Measurements from ENCODE around the gene C5AR2. TPM values are rescaled to one million over a fixed set of nuclear protein-coding genes. Genes with fewer than 3 reads are reported as not detected.

Gene C5AR2
- total RNA-seq, 3 donors from 2014 or later (not counting 1 experiment from before 2014, with no cell fraction given), result 4.3 to 15.5 (median 8.3) TPM

DNA sequence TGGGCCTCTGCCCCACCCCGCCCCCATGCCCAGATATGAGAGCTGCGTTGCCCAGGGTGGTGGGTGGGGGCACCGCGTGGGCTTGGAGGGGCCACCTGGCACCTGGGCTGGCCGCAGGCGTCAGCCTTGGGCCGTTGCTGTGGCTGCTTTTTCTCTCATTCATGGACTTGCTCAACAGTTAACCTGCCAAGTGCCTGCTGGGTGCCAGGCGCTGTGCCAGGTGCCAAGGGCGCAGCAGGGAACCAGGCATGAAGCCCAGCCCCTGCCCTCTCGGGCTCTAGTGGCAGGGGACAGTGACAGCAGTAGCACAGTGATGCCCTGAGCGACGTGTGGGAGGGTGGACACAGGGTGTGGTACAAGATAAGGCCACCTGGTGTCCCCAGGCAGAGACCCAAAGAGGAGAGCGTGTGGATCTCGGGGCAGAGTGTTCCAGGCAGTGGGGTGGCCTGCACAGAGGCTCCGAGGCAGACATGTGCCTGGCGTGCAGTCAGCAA is 45.3 kb downstream of the C5AR2 start:
- peaks cover 16 to 30% of the 10 kb centered on the region in 2 donors for H3K4me1 Mint-ChIP-seq
- WGBS (ENCODE audit: insufficient coverage), result 97% methylated on average over 16 of the region's 16 CpGs
- H3K36me3 Mint-ChIP-seq, result no peaks in the 10 kb centered on the region
- Histone ChIP-seq H3K4me1 (ENCODE audit: control insufficient read depth, insufficient read depth, low read length) (peaks cover 26% of the 10 kb centered on the region), H3K4me3 (ENCODE audit: low read length) (no peak overlapping the region), H3K27ac (ENCODE audit: low read length) (no peak overlapping the region), H3K36me3 (ENCODE audit: control insufficient read depth, insufficient read depth, low read length) (peaks cover 59% of the 10 kb centered on the region), H3K9me3 (ENCODE audit: control insufficient read depth, insufficient read depth, low read length) (no peaks in the 10 kb centered on the region), H3K27me3 (ENCODE audit: control insufficient read depth, insufficient read depth, low read length) (no peaks in the 10 kb centered on the region)
- H3K27me3 Mint-ChIP-seq (ENCODE audit: low read depth in 2 of 2), result no peaks in the 10 kb centered on the region
- H3K4me3 Mint-ChIP-seq, result no peak overlapping the region
- intact Hi-C loops (cut with micrococcal nuclease), result no loop called here
- H3K27ac Mint-ChIP-seq, result no peak overlapping the region
- no peak for TF ChIP-seq CTCF (IDR thresholded peaks at IDR 0.05)
- ATAC-seq, result no peak
- no peaks in the 10 kb centered on the region for H3K9me3 Mint-ChIP-seq
- no peak for DNase-seq

- Histone ChIP-seq H3K4me1 (ENCODE audit: control insufficient read depth, insufficient read depth, low read length) (peaks cover 31% of the 10 kb centered on the region), H3K9me3 (ENCODE audit: control insufficient read depth, insufficient read depth, low read length) (no peaks in the 10 kb centered on the region), H3K27me3 (ENCODE audit: control insufficient read depth, insufficient read depth, low read length) (no peaks in the 10 kb centered on the region), H3K4me3 (ENCODE audit: low read length) (no peak overlapping the region), H3K36me3 (ENCODE audit: control insufficient read depth, insufficient read depth, low read length) (peaks cover 54% of the 10 kb centered on the region), H3K27ac (ENCODE audit: low read length) (no peak overlapping the region)
- Mint-ChIP-seq H3K4me1 (peaks cover 21 to 34% of the 10 kb centered on the region in 2 donors), H3K27me3 (ENCODE audit: low read depth in 2 of 2) (no peaks in the 10 kb centered on the region), H3K36me3 (no peaks in the 10 kb centered on the region), H3K4me3 (no peak overlapping the region), H3K9me3 (no peaks in the 10 kb centered on the region), H3K27ac (no peak overlapping the region)
- intact Hi-C loops (cut with micrococcal nuclease), result no loop called here
- TF ChIP-seq CTCF (IDR thresholded peaks at IDR 0.05), result no peak
- DNase-seq (no peak), ATAC-seq (no peak)
- WGBS (ENCODE audit: insufficient coverage), result 89% methylated on average over 12 of the region's 12 CpGs
These were observed 45.8 kb downstream of the C5AR2 start for GRCh38 chr19:47377801-47378200.

DNA sequence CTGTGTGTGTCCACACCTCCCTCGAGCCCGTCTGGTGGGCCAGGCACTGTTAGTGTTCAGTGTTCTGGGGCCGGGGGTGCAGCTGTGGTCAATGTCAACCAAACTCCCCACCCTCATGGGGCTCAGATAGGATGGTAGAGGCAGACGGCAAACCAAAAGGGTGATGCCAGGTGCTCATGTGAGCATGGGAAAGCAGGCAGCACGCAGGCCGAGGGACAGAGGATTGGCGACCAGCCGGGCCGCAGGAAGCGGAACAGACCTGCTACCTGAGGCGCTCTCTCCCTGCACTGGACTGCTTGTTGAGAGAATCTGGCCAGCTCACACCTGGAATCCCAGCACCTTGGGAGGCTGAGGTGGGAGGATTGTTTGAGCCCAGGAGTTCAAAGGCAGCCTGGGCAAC is 46.3 kb downstream of the C5AR2 start:
- Histone ChIP-seq H3K9me3 (ENCODE audit: control insufficient read depth, insufficient read depth, low read length) (no peaks in the 10 kb centered on the region), H3K36me3 (ENCODE audit: control insufficient read depth, insufficient read depth, low read length) (peaks cover 49% of the 10 kb centered on the region), H3K27ac (ENCODE audit: low read length) (no peak overlapping the region), H3K4me3 (ENCODE audit: low read length) (no peak overlapping the region), H3K4me1 (ENCODE audit: control insufficient read depth, insufficient read depth, low read length) (peaks cover 36% of the 10 kb centered on the region), H3K27me3 (ENCODE audit: control insufficient read depth, insufficient read depth, low read length) (no peaks in the 10 kb centered on the region)
- ATAC-seq (no peak), DNase-seq (no peak)
- Mint-ChIP-seq H3K9me3 (no peaks in the 10 kb centered on the region), H3K4me1 (peaks cover 25 to 38% of the 10 kb centered on the region in 2 donors), H3K36me3 (no peaks in the 10 kb centered on the region), H3K27ac (no peak overlapping the region), H3K4me3 (no peak overlapping the region), H3K27me3 (ENCODE audit: low read depth in 2 of 2) (no peaks in the 10 kb centered on the region)
- TF ChIP-seq CTCF (IDR thresholded peaks at IDR 0.05), result no peak
- WGBS (ENCODE audit: insufficient coverage), result 88% methylated on average over 10 of the region's 11 CpGs
- intact Hi-C loops (cut with micrococcal nuclease), result no loop called here

- Histone ChIP-seq H3K9me3 (ENCODE audit: control insufficient read depth, insufficient read depth, low read length) (no peaks in the 10 kb centered on the region), H3K4me1 (ENCODE audit: control insufficient read depth, insufficient read depth, low read length) (peaks cover 43% of the 10 kb centered on the region), H3K36me3 (ENCODE audit: control insufficient read depth, insufficient read depth, low read length) (peaks cover 40% of the 10 kb centered on the region), H3K4me3 (ENCODE audit: low read length) (no peak overlapping the region), H3K27ac (ENCODE audit: low read length) (no peak overlapping the region), H3K27me3 (ENCODE audit: control insufficient read depth, insufficient read depth, low read length) (no peaks in the 10 kb centered on the region)
- intact Hi-C loops (cut with micrococcal nuclease), result no loop called here
- H3K4me3 Mint-ChIP-seq, result no peak overlapping the region
- no peaks in the 10 kb centered on the region for H3K9me3 Mint-ChIP-seq
- no peak overlapping the region for H3K27ac Mint-ChIP-seq
- no peak for TF ChIP-seq CTCF (IDR thresholded peaks at IDR 0.05)
- H3K36me3 Mint-ChIP-seq, result no peaks in the 10 kb centered on the region
- H3K27me3 Mint-ChIP-seq (ENCODE audit: low read depth in 2 of 2), result no peaks in the 10 kb centered on the region
- H3K4me1 Mint-ChIP-seq, result peaks cover 28 to 43% of the 10 kb centered on the region in 2 donors
- DNase-seq, result no peak
- WGBS (ENCODE audit: insufficient coverage), result 96% methylated on average over 23 of the region's 23 CpGs
- ATAC-seq, result no peak
These were observed 47.5 kb downstream of the C5AR2 start for GRCh38 chr19:47379381-47379938.
